Spleen (tissue), 7 donors: ENCODE measurements around the gene TWIST2.

Experiments
- POLR2A ChIP-seq, 3 donors: fragments of 450-650 bp; IDR thresholded peaks; one replicate each; pipeline ENCODE4 v1.5.1; 2017; ENCODE audit warnings: antibody characterized with exemption in 3 of 3, mild to moderate bottlenecking in 1 of 3
- TF ChIP-seq, protein P1 (sequence below), 11 experiments: fragments of 200-600 bp in 7 of 11; fragments of 450-650 bp in 4 of 11; sonication (generic) in 4 of 11; IDR thresholded peaks in 8 of 11; conservative IDR thresholded peaks in 3 of 11; 1 replicate in 7 of 11; 2 replicates in 4 of 11; pipeline versions ENCODE4 v1.4.0 to v1.8.0; 2016 to 2021; ENCODE audit warnings: antibody characterized with exemption in 11 of 11, inconsistent platforms in 4 of 11, mild to moderate bottlenecking in 1 of 11
- donor health status: DM: no; HTN: no; CAD: no; lungs with moderate emphysema.
- donor health status: DM: no; HTN: no; CAD: no.
- donor health status: DM: no; HTN: no; CAD: no.

GRCh38 chr2:238916875-238917590, 69.1 kb downstream of the TWIST2 start:
- TF ChIP-seq, protein P1, sequence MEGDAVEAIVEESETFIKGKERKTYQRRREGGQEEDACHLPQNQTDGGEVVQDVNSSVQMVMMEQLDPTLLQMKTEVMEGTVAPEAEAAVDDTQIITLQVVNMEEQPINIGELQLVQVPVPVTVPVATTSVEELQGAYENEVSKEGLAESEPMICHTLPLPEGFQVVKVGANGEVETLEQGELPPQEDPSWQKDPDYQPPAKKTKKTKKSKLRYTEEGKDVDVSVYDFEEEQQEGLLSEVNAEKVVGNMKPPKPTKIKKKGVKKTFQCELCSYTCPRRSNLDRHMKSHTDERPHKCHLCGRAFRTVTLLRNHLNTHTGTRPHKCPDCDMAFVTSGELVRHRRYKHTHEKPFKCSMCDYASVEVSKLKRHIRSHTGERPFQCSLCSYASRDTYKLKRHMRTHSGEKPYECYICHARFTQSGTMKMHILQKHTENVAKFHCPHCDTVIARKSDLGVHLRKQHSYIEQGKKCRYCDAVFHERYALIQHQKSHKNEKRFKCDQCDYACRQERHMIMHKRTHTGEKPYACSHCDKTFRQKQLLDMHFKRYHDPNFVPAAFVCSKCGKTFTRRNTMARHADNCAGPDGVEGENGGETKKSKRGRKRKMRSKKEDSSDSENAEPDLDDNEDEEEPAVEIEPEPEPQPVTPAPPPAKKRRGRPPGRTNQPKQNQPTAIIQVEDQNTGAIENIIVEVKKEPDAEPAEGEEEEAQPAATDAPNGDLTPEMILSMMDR (IDR thresholded peaks at IDR 0.05 in 8 of 11, conservative IDR thresholded peaks at IDR 0.05 in 3 of 11), result no peak
- TF ChIP-seq POLR2A (IDR thresholded peaks at IDR 0.05), result no peak
